CD4-positive, alpha-beta T cell treated with Interleukin-1 beta for 1 hour (primary cell): Measurements from ENCODE around the gene GPD1L.

Experiments used
- DNase-seq, 2 donors: peaks; one replicate each; pipeline ENCODE4 v3.0.0-alpha.2; 2020 to 2022

The GPD1L gene

DNA sequence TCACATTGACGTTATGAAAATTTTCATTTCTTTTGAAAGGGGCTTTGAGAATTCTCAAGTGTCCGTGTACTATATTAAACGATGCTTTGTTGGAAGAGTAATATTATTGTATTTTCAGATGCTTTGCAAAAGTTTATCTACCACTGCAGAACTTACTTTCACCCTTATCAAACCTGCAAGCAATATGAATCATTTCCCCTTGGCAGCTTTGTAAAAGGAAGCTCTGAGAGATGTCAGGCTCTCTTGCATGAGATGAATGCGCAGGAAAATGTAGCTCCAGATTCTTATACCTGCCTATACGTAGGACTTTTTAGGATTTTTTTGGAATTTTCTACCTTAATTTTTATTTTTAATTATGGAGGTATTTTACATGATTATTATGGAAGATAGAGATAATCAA lies 34.5 kb downstream of the GPD1L start:
- DNase-seq = no peak

DNA sequence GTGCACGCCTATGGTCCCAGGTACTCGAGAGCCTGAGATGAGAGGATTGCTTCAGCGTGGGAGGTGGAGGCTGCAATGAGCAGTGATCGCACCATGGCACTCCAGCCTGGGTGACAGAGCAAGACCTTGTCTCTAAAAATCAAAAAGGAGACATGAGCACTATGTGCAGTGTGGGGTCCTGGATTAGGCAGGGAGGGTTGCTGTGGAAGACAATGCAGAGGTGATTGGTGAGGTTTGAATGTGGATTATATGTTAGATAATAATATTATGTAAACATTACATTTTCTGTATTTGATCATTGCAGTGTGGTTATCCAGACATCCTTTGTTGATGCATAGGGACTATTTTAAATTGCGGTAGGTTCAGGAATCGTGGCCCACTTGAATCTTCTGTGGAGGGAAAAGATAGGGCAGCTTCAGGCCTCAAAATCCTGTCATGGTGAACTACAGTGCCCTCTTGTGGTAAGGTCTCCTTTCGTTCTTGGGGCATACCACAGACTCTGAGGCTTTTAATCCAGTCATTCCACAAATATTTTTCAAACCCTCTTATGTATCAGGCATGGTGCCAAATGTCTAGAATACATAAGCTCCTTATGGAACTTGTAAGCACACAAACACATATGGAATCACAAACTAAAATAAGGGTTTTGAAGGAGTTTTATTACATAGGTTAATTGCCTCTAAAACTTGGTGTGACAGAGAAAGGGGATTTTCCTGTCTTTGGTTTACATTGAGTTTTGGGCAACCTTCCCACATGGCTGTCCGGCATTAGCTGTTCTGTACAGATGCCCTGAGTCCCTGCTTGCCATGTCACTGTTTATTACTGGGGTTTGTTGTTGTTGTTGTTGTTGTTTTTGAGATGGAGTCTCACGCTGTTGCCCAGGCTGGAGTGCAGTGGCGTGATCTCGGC lies 37.7 kb downstream of the GPD1L start:
- DNase-seq = peak; percentile 39 to 68

DNA sequence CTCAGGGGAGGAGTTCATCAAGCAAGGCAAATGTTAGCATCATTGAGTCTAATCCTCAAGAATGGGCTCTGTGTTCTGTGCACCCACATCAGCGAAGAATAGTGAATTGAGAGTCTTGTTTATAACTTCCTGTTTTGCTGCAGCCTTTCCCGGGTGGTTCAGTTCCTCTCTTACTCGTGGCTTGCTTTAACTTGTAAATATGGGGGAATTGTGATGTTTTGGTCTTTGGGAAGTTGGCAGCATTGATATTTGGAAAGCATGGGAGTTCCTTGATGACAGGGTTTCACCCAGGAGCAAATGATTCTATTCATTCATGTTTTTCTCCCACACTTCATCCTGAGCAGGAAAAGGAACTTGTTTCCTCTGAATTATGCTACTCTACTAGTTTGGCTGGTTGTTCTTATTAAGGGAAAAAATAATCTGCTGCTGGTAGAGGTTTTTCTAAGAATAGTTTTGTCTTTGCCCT lies 40.4 kb downstream of the GPD1L start:
- no peak for DNase-seq

- DNase-seq = no peak
Observed at GRCh38 chr3:32147509-32147908, 41.1 kb downstream of the GPD1L start.

DNA sequence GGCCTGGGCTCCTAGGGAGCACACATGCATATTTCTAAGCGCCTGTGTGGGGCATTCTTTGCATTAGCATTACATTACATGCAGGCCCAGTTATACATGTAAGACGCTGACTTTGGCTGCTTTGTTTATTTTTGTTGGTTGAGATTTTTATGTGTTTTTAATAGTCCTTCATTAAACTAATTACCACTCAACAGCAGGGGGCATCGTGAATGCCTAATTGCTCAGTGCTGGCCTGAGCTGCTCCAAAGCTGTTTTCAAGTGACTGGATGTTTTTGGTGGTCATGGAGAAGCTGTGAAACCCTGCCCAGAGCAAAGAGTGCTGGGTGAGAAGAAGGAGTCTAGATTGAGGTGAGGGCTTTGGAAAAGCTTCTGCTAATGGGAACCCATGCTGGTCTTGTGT lies 41.5 kb downstream of the GPD1L start:
- DNase-seq = no peak

DNA sequence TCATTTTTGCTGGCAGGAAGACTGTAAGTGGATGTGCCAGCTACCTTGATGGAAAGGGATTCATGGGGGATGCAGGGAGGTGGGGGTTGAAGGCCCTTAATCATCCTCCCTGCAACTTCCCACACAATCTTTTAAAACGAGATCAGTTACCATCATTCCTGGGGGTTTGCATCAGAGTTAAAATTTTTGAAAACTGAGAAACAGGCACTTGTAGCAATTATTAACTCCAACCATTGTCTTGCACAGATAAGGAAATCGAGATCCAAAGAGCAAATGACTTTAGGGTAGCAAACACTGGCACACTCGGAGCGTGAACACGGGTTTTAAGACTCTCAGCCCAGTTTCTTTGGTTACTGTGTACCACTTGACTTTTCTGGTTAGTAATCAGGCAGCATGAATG lies 41.9 kb downstream of the GPD1L start:
- no peak for DNase-seq

DNA sequence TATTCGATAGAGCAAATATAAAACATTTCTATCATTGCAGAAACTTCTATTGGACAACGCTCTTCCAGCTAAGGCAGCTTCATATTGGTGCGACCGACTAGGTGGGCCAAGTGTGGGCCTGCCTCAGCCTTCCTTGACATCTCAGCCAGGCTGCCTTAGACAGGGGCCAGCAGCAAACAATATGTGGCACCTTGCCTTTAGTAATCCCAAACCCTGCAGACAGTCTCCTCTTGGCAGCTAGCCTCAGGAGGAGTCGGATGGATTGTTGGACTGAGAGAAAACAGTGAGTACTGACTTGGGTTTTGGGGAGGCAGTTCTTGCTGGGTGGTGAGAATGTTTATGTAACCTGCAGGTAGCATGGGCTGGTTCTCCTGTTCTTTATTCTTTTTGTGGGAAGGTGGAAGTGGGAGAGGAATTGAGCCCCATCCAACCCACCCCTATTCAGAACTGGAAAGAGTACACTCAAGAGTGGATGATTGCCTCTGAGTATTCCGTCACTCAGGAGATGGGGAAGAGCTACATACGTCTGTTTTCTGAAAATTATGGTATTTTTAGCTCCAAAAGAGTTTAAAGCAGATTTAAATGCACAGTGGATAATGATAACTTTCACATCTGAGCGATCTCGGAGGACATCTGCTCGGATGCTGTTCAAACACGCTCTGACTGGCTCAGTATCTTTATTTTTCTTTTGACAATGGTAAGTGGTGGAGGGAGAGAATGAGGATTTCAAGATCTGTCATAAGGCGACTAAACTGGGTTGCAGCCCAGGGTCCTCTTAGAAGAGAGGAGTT lies 47.2 kb downstream of the GPD1L start:
- no peak for DNase-seq

DNA sequence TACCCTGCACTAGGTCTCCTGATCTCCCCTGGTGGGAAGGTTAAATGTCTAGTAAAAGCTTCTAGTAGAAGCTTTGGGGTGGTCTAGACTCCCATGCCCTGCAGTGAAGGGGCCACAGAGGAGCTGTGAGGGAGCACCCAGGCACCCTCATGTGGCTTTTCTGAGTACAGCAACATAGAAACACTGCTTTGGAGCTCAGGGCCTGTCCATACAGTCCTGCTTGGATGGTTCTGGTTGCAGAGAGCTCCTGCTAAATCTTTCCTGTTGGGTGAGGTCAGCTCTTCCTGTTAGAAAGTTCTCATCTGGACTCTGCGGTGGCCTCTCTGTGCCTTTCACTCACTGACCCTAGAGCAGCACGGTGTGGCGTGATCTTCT lies 47.8 kb downstream of the GPD1L start:
- no peak for DNase-seq

GRCh38 chr3:32155117-32155516 lies 48.7 kb downstream of the GPD1L start:
- no peak for DNase-seq

DNA sequence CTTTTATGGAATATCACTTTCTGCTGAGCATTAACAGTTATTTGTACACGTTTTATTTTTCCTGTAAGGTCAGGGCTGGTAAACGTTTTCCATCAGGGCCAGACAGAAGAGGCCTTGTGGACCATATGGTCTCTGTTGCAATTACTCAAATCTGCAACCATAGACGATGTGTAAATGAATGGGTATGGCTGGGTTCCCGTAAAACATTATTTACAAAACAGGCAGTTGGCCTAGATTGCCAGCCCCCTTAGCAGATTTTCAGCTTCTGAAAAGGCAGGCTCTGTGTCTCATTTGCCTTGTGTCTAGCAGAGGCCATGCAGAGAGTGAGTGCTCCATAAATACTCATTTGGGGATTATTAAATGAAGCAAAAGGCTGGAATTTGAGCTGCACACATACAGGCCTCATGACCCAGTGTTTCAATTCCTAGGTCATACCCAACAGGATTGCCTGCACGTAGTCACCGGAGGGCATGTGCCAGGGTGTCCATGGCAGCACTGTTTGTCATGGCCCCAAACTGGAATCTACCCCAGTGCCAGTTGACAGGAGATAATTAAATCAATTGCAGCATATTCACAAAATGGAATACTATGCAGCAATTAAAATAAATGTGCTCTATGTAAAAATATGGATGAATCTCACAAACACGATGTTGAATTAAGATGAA lies 51.3 kb downstream of the GPD1L start:
- no peak for DNase-seq

- DNase-seq = no peak
Observed at GRCh38 chr3:32160706-32161214, 54.3 kb downstream of the GPD1L start.

- no peak for DNase-seq
Observed at GRCh38 chr3:32165442-32165841, 59.0 kb downstream of the GPD1L start.

- no peak for DNase-seq
Observed at GRCh38 chr3:32166654-32167053, 60.2 kb downstream of the GPD1L start.

DNA sequence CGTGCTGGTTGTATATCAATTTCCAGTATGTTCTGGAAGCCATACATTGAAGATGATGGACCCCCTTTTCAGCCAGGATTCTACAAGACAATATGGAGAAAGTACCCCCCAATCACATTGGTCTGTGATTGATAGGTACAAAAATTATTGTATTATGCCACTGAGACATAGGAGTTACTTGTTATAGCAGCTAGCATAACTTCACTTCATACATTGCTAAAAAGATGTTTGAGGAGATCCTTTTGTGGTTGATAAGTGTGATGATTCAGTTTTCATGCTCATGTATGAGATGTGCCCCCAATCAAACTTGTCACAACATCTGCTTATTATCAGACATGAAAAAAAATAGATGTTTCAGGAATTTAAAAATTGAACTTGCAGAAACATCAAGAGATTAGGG lies 66.0 kb downstream of the GPD1L start:
- no peak for DNase-seq

DNA sequence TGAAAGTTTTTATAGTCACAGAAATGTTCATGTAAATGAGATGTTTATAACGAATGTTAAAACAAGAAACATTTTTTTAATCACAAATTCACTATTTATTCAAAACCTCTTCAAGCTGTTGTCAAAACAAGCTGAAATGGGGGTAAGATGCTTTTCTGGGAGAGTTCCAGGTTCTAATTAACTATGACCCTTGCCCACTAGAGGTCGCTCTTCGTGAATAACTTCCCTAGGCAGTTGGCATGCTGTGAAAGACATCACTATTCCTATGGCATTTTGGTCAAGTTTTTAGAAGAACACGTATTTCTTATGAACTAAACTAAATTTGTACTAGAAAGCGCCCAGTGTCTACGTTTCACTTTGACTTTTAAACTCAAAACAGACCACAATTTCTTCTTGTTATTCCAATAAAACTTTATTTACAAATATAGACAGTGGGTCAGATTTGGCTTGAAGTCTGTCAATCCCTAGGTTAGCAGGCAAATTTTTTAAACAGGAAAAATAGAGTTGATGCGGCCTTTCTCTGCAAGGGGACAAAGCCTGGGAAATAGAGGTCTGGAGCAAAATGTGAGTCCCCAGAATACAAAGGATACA lies 69.3 kb downstream of the GPD1L start:
- DNase-seq = peak; percentile 24 to 65

- peak; percentile 56 to 81 for DNase-seq
Observed at GRCh38 chr3:32176989-32177701, 70.7 kb downstream of the GPD1L start.

- peak; percentile 25 to 64 for DNase-seq
Observed at GRCh38 chr3:32177702-32178198, 71.3 kb downstream of the GPD1L start.

GRCh38 chr3:32180141-32180784 lies 73.8 kb downstream of the GPD1L start:
- no peak for DNase-seq

DNA sequence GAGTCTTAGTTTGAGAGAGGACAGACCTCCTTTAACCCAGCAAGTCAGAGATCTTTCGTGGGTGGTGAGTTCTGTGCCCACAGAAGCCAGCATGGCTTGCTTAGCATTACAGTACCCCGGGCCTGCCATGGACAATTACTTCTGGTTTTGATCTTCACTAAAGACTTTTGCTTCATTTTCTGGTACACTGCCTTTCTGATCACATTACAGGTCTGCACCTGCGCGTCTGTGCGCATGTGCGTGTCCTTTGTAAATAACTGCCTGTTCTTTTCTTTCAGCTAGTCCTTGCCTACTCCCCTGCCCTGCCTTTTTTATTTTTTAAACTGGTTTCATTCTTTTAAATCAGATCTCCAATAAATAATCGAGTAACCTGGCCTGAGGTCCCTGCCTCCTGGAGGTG lies 74.9 kb downstream of the GPD1L start:
- no peak for DNase-seq

DNA sequence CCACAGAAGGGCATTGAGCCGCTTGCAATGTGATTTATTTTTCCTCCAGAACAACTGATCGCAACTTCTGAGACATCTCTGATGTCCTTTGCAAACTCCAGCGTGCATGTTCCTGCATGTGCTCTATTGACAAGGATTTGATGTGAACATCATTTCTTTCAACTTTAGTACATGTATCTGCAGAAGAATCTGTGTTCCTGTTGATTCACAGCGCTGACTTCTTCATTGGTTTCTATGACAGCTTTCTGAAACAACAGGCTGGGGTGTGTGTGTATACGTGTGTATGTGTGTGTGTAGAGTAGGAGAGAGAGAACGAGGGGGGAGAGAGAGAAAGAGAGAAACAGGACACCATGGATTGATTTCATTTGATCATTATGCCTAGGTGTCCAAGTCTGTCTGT lies 75.4 kb downstream of the GPD1L start:
- DNase-seq = no peak

DNA sequence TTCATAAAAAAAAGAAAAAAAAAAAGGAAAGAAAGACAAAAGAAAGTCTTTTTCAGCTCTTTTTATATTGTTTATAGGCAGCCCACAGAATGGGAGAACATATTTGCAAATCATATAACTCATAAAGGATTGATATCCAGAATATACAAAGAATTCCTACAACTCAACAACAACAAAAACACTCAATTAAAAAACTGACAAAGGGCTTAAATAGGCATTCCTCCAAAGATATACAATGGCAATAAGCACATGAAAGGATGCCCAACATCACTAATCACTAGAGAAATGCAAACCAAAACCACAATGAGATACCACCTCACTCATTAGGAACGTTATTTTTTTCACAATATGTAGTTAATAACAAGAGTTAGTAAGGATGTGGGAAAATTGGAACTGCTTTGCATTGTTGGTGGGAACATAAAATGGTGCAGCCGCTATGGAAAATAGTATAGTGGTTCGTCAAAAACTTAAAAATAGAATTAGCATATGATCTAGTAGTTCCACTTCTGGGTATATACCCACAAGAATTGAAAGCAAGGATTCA lies 77.8 kb downstream of the GPD1L start:
- no peak for DNase-seq
